HG03432 (cell line): ENCODE results near the gene RHOU.

Experiments used
- ATAC-seq: cut with Tn5 transposase; IDR thresholded peaks from one replicate; pipeline ENCODE4 v1.9.1; 2021; ENCODE audit warnings: mild to moderate bottlenecking, moderate library complexity; ENCODE audit not compliant: unreplicated experiment

RHOU gene

DNA sequence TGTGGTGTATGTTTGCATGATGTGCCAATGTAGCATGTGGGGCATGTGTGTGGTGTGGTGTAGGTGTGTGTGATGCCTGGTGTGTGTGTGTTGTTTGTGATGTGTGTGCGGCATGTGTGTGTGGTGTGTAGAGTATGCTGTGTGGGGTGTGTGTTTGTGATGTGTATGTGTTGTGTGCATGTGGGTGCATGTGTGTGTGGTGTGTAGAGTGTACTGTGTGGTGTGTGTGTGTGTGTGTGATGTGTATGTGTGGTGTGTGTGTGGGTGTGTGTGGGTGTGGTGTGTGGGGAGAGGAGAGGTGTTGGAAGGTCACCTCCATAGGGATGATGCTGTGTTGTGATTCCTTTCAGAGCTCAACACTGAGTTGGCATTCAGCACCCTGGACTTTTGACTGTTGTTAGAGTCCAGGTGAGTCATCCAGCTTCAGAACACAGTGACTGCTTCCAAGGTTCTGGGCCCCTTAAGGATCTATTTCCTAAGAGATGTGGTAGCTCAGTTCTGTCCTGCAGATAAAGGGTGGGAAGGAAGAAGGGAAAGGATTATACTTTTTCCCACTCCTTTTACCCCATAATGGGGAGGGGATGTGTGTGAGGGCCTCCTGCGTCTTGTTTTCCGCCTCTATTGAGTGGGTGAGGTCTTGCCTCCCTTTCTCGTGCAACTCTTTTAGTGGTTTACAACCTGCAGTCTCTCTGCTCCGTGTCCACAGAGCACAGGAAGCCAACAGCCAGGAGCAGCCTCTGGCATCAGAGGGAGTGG lies 47.6 kb downstream of the RHOU start:
- no peak for ATAC-seq

GRCh38 chr1:228783418-228784040 lies 48.2 kb downstream of the RHOU start:
- no peak for ATAC-seq

- ATAC-seq, result no peak
These were observed 48.9 kb downstream of the RHOU start for GRCh38 chr1:228784181-228784580.

- no peak for ATAC-seq
These were observed 50.4 kb downstream of the RHOU start for GRCh38 chr1:228785366-228786330.

DNA sequence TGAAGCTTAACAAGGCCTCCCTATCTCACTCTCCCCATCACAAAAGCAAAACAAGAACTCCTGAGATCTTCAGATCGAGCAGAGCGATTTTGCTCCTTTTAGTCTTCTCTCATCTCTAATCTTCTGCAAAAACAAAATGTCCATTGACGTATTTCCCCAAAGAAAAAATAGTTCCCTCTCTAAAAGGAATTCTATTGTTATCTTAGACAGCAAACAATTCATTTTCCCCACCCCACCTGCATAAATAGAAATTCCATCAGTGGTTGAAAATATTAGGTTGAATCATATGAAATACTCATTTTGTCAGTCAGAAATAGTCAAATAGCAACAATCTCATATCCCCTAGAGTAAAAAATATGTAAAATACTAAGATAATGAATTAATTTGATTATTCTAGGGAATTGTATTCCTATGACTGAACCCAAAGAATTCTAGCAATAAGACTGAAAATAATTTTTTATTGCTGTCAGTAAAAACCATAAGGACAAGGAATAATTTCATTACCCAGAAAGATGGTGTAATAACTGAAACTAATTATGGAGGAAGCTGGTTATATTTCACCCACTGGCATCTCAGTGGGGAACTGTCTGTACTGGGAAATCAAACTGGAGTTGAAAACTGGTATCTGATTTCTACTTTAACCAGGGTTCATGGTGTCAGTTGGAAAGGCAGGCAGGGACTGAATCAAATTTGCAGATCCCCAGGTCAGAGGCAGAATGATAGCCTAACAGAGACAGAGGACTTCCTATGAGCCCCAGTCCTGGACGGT lies 51.3 kb downstream of the RHOU start:
- ATAC-seq, result no peak

- ATAC-seq, result no peak
These were observed 56.5 kb downstream of the RHOU start for GRCh38 chr1:228791791-228792190.

DNA sequence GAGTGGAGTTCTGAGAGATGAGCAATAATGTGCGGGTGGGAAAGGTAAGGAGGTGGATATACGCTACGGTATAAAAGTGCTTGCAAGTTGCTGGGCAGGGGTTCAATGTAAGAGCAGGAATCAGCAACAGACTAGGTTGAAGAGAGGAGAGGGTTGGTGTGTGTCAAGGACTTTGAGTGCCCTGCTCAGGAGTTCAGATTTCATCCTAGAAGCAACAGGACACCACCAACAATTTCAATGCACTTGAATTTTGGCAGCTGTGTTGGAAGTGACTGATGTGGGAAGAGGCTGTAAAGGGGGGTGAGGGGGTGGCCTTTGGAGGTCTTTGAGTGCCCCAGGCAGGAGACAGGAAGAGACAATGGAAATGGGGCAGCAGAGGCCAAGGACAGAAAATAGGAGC lies 57.3 kb downstream of the RHOU start:
- no peak for ATAC-seq

DNA sequence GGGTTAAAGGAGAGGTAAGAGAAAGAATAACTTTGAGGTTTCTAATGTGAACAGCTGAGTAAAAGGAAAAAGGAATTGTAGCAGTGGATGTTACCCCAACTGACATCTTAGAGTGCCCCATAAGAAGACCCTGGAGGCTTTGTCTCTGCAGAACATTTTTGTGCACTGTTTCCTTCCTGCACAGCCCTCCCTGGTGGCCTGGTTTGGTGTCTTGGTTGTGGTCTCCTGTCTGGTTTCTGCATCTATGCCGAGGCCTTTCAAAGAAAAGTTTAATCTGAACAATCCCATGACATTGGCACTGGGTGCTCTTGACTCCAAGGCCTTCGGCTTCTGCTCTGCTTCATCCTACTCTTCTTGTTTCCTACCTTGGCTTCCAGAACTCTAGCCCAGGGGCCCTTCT lies 57.8 kb downstream of the RHOU start:
- no peak for ATAC-seq

DNA sequence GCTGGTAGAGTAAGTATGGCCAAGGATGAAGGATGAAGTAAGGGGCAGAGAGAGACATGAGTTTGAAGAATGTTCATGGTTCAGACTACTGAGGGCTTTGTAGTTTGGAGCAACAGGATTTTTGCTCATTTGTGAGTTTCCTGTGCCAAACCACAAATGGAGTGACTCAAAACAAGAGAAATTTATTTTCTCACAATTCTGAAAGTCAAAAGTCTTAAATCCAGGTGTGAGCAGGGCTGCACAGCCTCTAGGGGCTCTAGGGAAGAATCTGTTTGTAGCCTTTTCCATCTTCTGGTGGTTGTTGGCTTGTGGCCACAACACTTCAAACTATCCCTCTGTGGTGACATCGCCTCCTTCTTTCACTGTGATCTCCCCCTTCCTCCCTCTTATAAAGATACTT lies 58.9 kb downstream of the RHOU start:
- peak; percentile 62 for ATAC-seq

- peak; percentile 45 for ATAC-seq
These were observed 59.5 kb downstream of the RHOU start for GRCh38 chr1:228794810-228795209.

DNA sequence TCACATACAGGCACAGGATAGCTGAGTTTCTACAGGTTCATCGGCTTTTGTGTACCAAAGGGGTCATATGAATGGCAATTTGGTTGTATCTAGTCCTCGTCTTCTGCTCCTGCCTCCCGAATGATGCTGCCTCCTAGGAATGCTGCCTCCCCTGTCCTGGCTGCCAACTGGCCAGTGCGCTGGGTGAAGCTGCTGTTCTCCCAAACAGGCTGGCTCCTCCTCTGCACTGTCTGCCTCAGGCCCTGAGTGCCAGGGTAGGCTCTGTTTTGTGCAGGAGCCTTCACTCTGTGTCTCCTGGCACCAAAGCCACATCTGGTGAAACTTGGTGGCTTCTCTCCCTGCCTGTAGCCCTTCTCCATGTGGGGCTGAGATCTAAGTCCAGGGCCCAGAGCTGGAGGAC lies 60.3 kb downstream of the RHOU start:
- no peak for ATAC-seq
